ENCODE measurements around the gene USP34. TPM values are rescaled to one million over a fixed set of nuclear protein-coding genes. Genes with fewer than 3 reads are reported as not detected.

Gene USP34
- total and polyA plus RNA-seq, 2 of the 8 experiments (the other 6 are each of a cell fraction or from before 2014, with no cell fraction given) = 56.7 to 91.7 TPM

DNA sequence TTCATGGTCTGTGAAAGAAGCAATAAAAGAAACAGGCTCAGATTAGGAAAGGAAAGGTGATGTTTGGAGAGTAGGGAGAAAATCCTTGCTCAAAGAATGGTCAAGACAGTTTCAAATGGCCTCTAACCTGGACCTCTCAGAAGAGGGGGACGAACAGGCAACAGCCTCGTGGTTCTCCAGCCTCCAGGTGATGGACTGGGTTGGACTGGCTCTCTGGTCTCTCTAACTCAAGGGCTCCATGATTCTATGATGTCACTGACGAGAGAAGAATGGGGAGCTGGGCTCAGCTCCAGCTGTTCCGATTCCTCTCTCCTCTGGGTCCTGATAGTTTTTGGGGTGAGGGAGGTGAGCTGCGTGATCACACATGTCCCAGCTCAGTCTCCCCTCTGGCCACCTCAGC lies 309.0 kb downstream of the USP34 start, which contains the start of gene C2orf74:
Gene C2orf74 (plus strand): TSS at position 301 of the 400 bp plus-strand sequence. CDS start 327 bp downstream, outside the sequence.
- Histone ChIP-seq H3K4me1 (replicated peaks in 1 of 4; ENCODE audit: control insufficient read depth in 3 of 4, insufficient read depth in 4 of 4, low read length in 3 of 4) (no peaks in the 10 kb centered on the region), H3K4ac (replicated peaks; ENCODE audit: insufficient read length, low read depth, low read length) (no peak within 1 kb of the TSS), H3K23me2 (ENCODE audit: low read depth, low read length) (no peaks in the 10 kb centered on the region), H2BK12ac (ENCODE audit: low read depth, low read length) (no peak within 1 kb of the TSS), H3K4me2 (ENCODE audit: insufficient read depth in 1 of 2, low read depth in 2 of 2, low read length in 2 of 2) (no peak within 1 kb of the TSS), H3K18ac (ENCODE audit: extremely low read depth, low read length) (no peak within 1 kb of the TSS), H3K36me3 (ENCODE audit: control insufficient read depth in 2 of 4, insufficient read depth in 4 of 4, low read length in 3 of 4) (peaks cover 0 to 12% (median 0%) of the 10 kb centered on the region in 4 experiments; a peak in 1 of 8 replicates), H2BK5ac (ENCODE audit: low read depth, low read length) (no peak within 1 kb of the TSS), H3K79me2 (ENCODE audit: control insufficient read depth in 1 of 2, insufficient read depth in 2 of 2, low read length in 2 of 2) (no peaks in the 10 kb centered on the region), H3K14ac (ENCODE audit: insufficient read length) (no peak within 1 kb of the TSS), H3K4me3 (ENCODE audit: extremely low read depth in 1 of 4, insufficient read depth in 2 of 4, low read depth in 3 of 4, low read length in 4 of 4) (no peak within 1 kb of the TSS), H4K20me1 (replicated peaks in 1 of 2; ENCODE audit: control insufficient read depth in 1 of 2, insufficient read depth in 2 of 2, low read length in 2 of 2) (no peaks in the 10 kb centered on the region), H4K8ac (ENCODE audit: extremely low read depth, insufficient read depth, low read length) (no peak within 1 kb of the TSS; the same call in 1 of the 2 replicates), H2BK15ac (ENCODE audit: low read length) (no peak within 1 kb of the TSS), H3K27ac (ENCODE audit: low read depth, low read length) (no peak within 1 kb of the TSS), H2AK5ac (ENCODE audit: low read depth, low read length) (no peak within 1 kb of the TSS), H3K27me3 (replicated peaks in 1 of 4; ENCODE audit: control insufficient read depth in 3 of 4, extremely low read depth in 1 of 4, insufficient read depth in 3 of 4, low read length in 3 of 4) (no peaks in the 10 kb centered on the region), H4K91ac (replicated peaks; ENCODE audit: insufficient read length, low read length) (no peak within 1 kb of the TSS), H3K56ac (replicated peaks; ENCODE audit: insufficient read length, low read depth, low read length) (no peak within 1 kb of the TSS), H2BK120ac (replicated peaks; ENCODE audit: low read depth, low read length) (no peak within 1 kb of the TSS), H3K9me3 (ENCODE audit: insufficient read depth in 2 of 2, low read depth in 1 of 2, low read length in 1 of 2) (no peaks in the 10 kb centered on the region), H3K79me1 (ENCODE audit: low read depth, low read length) (no peaks in the 10 kb centered on the region), H2AFZ (ENCODE audit: low read length) (no peak within 1 kb of the TSS), H2BK20ac (ENCODE audit: low read length) (no peak within 1 kb of the TSS), H4K5ac (ENCODE audit: insufficient read length, low read depth, low read length) (no peak within 1 kb of the TSS), H3K9ac (replicated peaks in 1 of 4; ENCODE audit: extremely low read depth in 1 of 4, low read depth in 3 of 4, low read length in 3 of 4) (no peak within 1 kb of the TSS; a peak in 1 of 7 replicates), H3K23ac (ENCODE audit: insufficient read length) (no peak within 1 kb of the TSS)
- FAIRE-seq (no peak), DNase-seq (ENCODE audit: low read depth in 1 of 2, low spot score in 2 of 2) (no peak)
- whole genome bisulfite sequencing, 2 experiments (ENCODE audit: extremely low coverage in 1 of 2, insufficient coverage in 1 of 2, insufficient read length in 1 of 2, insufficient replicate concordance in 2 of 2, low coverage in 1 of 2, low lambda C conversion rate in 2 of 2, missing lambda C conversion rate in 1 of 2) = 90% methylated on average over 5 of the region's 5 CpGs; no CpG with 5 or more reads in 1 of the 2 experiments
- CTCF ChIA-PET (ENCODE audit: partially characterized antibody) = interaction anchor here (1.0 kb wide), 1 partner anchor 631 kb away, joined by 3 read pairs; no protein-coding TSS in a partner anchor
- POLR2A ChIA-PET (ENCODE audit: partially characterized antibody) = interaction anchor here (1.0 kb wide), 1 partner anchor 17 kb away, joined by 5 read pairs; no protein-coding TSS in a partner anchor
- TF ChIP-seq MAFK (IDR thresholded peaks at IDR 0.05; ENCODE audit: low read depth, low read length) (no peak), JUND (IDR thresholded peaks at IDR 0.05; ENCODE audit: low read length) (no peak), CHD1 (IDR thresholded peaks at IDR 0.05; ENCODE audit: low read depth, low read length) (no peak), BACH1 (IDR thresholded peaks at IDR 0.05; ENCODE audit: low read length) (no peak), RXRA (IDR thresholded peaks at IDR 0.05; ENCODE audit: insufficient read depth, low read depth, low read length) (no peak), NANOG (IDR thresholded peaks at IDR 0.05; ENCODE audit: insufficient read depth, low read depth, low read length, poor library complexity, severe bottlenecking) (no peak), TCF12 (IDR thresholded peaks at IDR 0.05; ENCODE audit: low read depth, low read length) (no peak), SP4 (IDR thresholded peaks at IDR 0.05; ENCODE audit: low read length) (no peak), PHF8 (conservative IDR thresholded peaks at IDR 0.05; ENCODE audit: low read depth, low read length) (no peak), SIX5 (IDR thresholded peaks at IDR 0.05; ENCODE audit: low read depth, low read length) (no peak), YY1 (IDR thresholded peaks at IDR 0.05; ENCODE audit: low read depth, low read length) (no peak)
- TF ChIP-seq, protein P1, sequence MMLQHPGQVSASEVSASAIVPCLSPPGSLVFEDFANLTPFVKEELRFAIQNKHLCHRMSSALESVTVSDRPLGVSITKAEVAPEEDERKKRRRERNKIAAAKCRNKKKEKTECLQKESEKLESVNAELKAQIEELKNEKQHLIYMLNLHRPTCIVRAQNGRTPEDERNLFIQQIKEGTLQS (IDR thresholded peaks at IDR 0.05; ENCODE audit: insufficient read depth, low read depth, low read length) = no peak
- TF ChIP-seq, protein P2, sequence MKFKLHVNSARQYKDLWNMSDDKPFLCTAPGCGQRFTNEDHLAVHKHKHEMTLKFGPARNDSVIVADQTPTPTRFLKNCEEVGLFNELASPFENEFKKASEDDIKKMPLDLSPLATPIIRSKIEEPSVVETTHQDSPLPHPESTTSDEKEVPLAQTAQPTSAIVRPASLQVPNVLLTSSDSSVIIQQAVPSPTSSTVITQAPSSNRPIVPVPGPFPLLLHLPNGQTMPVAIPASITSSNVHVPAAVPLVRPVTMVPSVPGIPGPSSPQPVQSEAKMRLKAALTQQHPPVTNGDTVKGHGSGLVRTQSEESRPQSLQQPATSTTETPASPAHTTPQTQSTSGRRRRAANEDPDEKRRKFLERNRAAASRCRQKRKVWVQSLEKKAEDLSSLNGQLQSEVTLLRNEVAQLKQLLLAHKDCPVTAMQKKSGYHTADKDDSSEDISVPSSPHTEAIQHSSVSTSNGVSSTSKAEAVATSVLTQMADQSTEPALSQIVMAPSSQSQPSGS (IDR thresholded peaks at IDR 0.05; ENCODE audit: low read length) = no peak

All from H1 (cell line).